Measurements from ENCODE around the gene PRR7.

The PRR7 gene

DNA sequence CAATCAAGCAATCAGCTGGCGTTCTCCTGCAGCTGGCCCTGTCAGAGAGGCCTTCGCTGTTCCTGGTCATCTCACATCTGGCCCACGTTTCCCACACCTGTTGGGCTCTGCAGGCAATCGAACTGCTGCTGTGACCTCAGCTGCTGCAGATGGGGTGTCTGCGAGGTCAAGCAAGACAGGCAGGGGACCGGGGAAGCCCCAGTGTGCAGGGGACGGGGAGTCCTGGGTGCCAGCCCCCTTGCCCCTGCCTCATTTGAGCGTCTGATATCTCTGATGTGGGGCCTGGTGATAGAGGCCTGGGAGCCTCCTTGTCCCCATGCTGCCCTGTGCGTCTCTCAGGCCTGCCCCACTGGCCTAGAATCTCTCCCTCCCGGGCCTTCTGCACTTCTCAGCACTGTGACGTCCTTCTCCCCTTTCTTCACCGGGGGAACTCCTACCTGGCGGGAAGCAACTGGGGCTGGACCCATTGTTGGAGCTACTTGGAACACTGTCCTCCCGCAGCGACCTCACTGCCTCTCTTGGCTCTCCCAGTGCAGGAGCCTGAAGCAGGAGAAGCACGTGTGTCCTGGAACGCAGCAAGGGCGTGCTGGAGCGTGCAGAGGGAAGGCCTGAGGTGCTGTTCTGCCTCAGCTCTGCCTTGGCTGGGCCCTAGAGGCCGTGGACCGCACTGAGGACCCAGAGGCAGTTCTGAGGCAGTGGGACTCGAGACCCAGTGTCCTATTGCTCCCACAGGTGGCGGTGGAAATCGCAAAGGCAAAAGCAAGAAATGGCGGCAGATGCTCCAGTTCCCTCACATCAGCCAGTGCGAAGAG, 16.3 kb upstream of the PRR7 start:
- TF ChIP-seq, protein P1, sequence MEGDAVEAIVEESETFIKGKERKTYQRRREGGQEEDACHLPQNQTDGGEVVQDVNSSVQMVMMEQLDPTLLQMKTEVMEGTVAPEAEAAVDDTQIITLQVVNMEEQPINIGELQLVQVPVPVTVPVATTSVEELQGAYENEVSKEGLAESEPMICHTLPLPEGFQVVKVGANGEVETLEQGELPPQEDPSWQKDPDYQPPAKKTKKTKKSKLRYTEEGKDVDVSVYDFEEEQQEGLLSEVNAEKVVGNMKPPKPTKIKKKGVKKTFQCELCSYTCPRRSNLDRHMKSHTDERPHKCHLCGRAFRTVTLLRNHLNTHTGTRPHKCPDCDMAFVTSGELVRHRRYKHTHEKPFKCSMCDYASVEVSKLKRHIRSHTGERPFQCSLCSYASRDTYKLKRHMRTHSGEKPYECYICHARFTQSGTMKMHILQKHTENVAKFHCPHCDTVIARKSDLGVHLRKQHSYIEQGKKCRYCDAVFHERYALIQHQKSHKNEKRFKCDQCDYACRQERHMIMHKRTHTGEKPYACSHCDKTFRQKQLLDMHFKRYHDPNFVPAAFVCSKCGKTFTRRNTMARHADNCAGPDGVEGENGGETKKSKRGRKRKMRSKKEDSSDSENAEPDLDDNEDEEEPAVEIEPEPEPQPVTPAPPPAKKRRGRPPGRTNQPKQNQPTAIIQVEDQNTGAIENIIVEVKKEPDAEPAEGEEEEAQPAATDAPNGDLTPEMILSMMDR (IDR thresholded peaks at IDR 0.05; ENCODE audit: low read length) = no peak
- no peak for TF ChIP-seq EZH2 (IDR thresholded peaks at IDR 0.05; ENCODE audit: borderline replicate concordance, low read length)
- Histone ChIP-seq H3K36me3 (ENCODE audit: insufficient read depth, low read length) (peaks cover 43% of the 10 kb centered on the region), H3K4me3 (ENCODE audit: low read depth, low read length, poor library complexity, severe bottlenecking) (no peak overlapping the region), H3K4me2 (ENCODE audit: low read length) (peak overlapping the region; percentile 78), H3K27me3 (ENCODE audit: insufficient read depth, low read length) (no peaks in the 10 kb centered on the region), H3K9me3 (ENCODE audit: low read length) (no peaks in the 10 kb centered on the region), H3K79me2 (ENCODE audit: insufficient read depth, low read length) (no peaks in the 10 kb centered on the region), H3K9ac (ENCODE audit: low read length) (peak overlapping the region; percentile 47; the same call in 1 of the 2 replicates), H3K27ac (ENCODE audit: low read depth, low read length, poor library complexity, severe bottlenecking) (peak overlapping the region; percentile 87), H2AFZ (ENCODE audit: low read length) (no peak overlapping the region), H3F3A (ENCODE audit: insufficient read depth, low read length) (no peaks in the 10 kb centered on the region), H3K9me2 (ENCODE audit: low read depth, low read length) (no peaks in the 10 kb centered on the region), H4K20me1 (ENCODE audit: insufficient read depth, low read length) (no peaks in the 10 kb centered on the region), H3K4me1 (ENCODE audit: insufficient read depth, low read length, severe bottlenecking) (peaks cover 61% of the 10 kb centered on the region)

DNA sequence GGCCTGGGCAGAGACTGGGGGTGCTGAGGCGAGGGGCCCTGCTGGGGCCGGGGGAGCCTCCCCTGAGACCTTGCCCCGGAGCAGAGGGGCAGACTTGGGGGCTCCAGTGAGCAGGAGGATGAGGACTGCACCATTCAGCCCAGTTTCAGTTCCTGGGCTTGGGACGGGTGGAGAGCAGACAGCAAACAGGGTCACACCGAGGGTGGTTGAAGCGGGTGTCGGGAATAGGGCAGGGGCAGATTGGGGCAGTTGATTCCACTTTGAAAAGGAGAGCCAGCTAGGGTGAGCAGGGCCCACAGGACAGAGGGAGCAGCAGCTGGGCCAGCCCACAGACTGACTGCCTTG, 15.7 kb upstream of the PRR7 start:
- Histone ChIP-seq H3K27me3 (ENCODE audit: insufficient read depth, low read length) (no peaks in the 10 kb centered on the region), H4K20me1 (ENCODE audit: insufficient read depth, low read length) (no peaks in the 10 kb centered on the region), H3K9me2 (ENCODE audit: low read depth, low read length) (no peaks in the 10 kb centered on the region), H3K4me3 (ENCODE audit: low read depth, low read length, poor library complexity, severe bottlenecking) (no peak overlapping the region), H3K79me2 (ENCODE audit: insufficient read depth, low read length) (no peaks in the 10 kb centered on the region), H3K9me3 (ENCODE audit: low read length) (no peaks in the 10 kb centered on the region), H3K36me3 (ENCODE audit: insufficient read depth, low read length) (peaks cover 49% of the 10 kb centered on the region), H3F3A (ENCODE audit: insufficient read depth, low read length) (no peaks in the 10 kb centered on the region), H2AFZ (ENCODE audit: low read length) (no peak overlapping the region), H3K4me1 (ENCODE audit: insufficient read depth, low read length, severe bottlenecking) (peaks cover 56% of the 10 kb centered on the region), H3K27ac (ENCODE audit: low read depth, low read length, poor library complexity, severe bottlenecking) (peak overlapping the region; percentile 87), H3K9ac (ENCODE audit: low read length) (peak overlapping the region; percentile 47; the same call in 1 of the 2 replicates), H3K4me2 (ENCODE audit: low read length) (peak overlapping the region; percentile 78)
- TF ChIP-seq EZH2 (IDR thresholded peaks at IDR 0.05; ENCODE audit: borderline replicate concordance, low read length) = no peak
- TF ChIP-seq, protein P1 (IDR thresholded peaks at IDR 0.05; ENCODE audit: low read length) = no peak

DNA sequence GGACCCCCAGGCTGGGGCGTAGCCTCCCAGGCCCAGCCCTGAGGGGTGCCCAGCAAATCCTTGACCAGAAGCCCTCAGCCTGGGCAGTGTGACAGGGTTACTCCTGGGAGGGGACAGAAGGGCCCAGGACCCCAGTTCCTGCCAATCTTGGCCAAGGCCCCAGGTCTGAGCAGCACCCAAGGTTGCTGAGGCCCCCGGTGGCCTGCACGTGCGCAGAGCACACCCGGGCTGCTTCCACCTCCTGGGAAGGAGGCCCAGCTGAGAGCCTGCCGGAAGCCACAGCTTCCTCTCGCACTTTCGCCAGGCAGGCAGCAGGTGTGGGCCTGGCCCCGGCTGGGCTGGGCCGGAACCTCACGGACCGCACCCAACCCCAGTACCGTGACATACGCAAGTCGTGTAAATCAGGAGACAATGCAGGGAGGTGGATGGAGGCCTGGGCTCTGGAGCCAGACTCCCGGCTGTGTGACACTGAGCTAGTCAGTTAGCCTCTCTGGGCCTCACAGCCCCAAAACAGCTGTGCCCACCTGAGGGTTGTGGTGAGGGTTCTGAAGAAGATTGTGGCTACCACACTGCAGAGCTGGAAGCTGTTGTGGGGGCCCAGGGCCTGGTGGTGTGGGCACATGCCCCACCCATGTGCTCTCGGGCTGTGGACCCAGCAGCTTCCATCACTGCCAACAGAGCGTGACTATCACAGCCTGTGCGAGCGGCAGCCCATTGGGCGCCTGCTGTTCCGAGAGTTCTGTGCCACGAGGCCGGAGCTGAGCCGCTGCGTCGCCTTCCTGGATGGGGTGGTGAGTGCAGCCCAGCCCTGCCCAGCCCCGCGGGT, 15.1 kb upstream of the PRR7 start:
- Histone ChIP-seq H3F3A (ENCODE audit: insufficient read depth, low read length) (no peaks in the 10 kb centered on the region), H3K27ac (ENCODE audit: low read depth, low read length, poor library complexity, severe bottlenecking) (peak overlapping the region; percentile 87), H2AFZ (ENCODE audit: low read length) (no peak overlapping the region), H3K4me2 (ENCODE audit: low read length) (peak overlapping the region; percentile 78), H3K27me3 (ENCODE audit: insufficient read depth, low read length) (no peaks in the 10 kb centered on the region), H3K36me3 (ENCODE audit: insufficient read depth, low read length) (peaks cover 54% of the 10 kb centered on the region), H3K9me2 (ENCODE audit: low read depth, low read length) (no peaks in the 10 kb centered on the region), H3K9me3 (ENCODE audit: low read length) (no peaks in the 10 kb centered on the region), H3K9ac (ENCODE audit: low read length) (peak overlapping the region; percentile 47; the same call in 1 of the 2 replicates), H3K79me2 (ENCODE audit: insufficient read depth, low read length) (no peaks in the 10 kb centered on the region), H3K4me3 (ENCODE audit: low read depth, low read length, poor library complexity, severe bottlenecking) (peak overlapping the region; percentile 4), H4K20me1 (ENCODE audit: insufficient read depth, low read length) (no peaks in the 10 kb centered on the region), H3K4me1 (ENCODE audit: insufficient read depth, low read length, severe bottlenecking) (peaks cover 56% of the 10 kb centered on the region)
- TF ChIP-seq, protein P1 (IDR thresholded peaks at IDR 0.05; ENCODE audit: low read length) = no peak
- TF ChIP-seq EZH2 (IDR thresholded peaks at IDR 0.05; ENCODE audit: borderline replicate concordance, low read length) = no peak
